GM12872 (cell line): ENCODE measurements around the gene GPR183.
A peak's percentile ranks its signal among the peaks of the same experiment; 100 is the strongest.

Experiments
- TF ChIP-seq, protein P1 (sequence below): IDR thresholded peaks from 3 replicates; pipeline ENCODE4 v1.5.1; 2011; ENCODE audit warnings: low read depth, mild to moderate bottlenecking, low read length, moderate library complexity; ENCODE audit not compliant: insufficient read depth

Gene GPR183

DNA sequence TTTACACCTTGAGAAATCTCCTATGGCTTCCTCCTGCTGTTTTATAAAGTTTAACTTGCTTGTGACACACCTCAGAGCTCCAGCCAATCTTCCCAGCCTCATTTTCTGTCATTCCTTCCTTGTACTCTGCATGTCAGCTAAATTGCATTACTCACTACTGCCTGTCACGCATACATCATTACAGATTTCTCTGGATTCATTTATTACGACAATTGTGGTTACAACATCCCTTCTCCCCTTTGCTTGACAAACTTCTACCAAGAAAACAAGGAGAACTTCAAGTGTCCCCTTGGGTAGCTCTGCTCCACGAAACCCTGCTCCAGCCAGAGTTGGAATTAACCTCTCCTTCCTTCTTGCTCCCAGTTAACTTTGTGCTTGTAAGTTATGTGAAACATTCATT lies 27.0 kb downstream of the GPR183 start:
- TF ChIP-seq, protein P1, sequence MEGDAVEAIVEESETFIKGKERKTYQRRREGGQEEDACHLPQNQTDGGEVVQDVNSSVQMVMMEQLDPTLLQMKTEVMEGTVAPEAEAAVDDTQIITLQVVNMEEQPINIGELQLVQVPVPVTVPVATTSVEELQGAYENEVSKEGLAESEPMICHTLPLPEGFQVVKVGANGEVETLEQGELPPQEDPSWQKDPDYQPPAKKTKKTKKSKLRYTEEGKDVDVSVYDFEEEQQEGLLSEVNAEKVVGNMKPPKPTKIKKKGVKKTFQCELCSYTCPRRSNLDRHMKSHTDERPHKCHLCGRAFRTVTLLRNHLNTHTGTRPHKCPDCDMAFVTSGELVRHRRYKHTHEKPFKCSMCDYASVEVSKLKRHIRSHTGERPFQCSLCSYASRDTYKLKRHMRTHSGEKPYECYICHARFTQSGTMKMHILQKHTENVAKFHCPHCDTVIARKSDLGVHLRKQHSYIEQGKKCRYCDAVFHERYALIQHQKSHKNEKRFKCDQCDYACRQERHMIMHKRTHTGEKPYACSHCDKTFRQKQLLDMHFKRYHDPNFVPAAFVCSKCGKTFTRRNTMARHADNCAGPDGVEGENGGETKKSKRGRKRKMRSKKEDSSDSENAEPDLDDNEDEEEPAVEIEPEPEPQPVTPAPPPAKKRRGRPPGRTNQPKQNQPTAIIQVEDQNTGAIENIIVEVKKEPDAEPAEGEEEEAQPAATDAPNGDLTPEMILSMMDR = no peak

DNA sequence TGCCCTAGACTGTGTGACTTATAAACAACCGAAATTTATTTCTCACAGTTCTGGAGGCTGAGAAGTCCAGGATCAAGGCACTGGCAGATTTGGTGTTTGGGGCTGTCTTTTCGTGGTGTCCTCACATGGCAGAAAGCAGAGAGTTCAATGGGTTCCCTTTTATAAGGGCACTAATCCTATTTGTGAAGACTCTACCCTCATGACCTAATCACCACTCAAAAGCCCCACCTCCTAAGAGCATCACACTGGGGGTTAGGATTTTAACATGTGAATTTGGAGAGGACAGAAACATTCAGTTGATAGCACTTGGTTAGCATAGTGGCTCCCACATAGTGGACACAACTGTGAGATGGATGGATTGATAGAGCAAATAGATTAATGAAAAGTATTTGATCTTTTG lies 27.6 kb downstream of the GPR183 start:
- TF ChIP-seq, protein P1 = no peak

DNA sequence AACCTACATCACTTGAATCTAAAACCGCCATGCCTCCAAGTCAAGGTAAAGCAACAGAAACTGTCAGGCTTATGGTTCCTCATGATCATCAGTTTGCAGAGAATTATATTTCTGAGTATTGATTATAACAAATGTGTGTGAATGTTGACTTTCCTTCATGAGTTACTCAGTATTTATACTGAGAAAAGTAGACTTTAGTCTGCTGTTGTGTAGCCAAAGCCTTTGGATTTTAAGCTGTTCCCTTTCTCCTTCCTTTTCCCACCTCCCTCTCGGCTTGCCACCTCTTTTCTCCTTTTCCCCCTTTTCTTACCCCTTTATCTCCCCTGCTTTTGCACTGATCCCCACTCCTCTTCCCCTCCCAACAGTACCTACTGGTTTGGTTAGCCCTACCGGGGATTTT lies 28.4 kb downstream of the GPR183 start:
- TF ChIP-seq, protein P1 = no peak

DNA sequence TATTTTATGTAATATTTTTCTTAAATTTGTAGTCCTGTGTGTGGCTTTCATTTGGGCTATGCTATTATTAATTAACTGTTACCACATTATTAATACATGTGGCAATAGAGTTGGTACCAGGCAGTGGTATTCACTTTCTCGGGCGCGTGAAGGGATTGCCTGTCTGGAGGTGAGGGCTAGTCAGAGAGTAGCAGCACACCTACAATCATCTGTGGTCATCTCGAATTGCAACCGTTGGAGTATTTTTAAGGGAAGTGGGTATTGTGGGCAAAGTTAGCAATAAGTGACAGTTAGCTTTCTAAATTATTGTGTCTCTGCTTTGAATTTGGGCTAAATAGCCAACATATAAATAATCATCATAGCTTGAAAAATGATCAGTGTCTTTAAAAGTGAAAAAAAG lies 29.0 kb downstream of the GPR183 start:
- TF ChIP-seq, protein P1 = no peak

DNA sequence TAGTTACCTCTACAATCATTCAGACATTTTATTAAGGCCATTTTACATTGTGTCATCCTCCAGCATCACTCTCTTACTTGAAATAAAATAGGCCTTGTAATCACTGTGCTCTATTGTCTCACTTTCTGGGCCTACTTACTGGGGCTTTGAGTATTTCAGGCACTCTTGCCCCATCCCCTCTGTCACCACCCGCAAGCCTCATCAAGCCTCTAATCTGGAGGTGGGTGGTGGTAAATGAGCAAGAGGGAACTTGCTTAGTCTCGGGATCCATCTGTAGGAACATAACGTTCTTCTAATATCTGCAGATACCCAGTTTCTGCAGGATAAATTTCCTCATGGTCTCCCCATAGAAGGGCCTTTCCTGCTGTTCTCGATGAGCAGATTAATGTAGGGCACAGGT lies 29.6 kb downstream of the GPR183 start:
- TF ChIP-seq, protein P1 = no peak

DNA sequence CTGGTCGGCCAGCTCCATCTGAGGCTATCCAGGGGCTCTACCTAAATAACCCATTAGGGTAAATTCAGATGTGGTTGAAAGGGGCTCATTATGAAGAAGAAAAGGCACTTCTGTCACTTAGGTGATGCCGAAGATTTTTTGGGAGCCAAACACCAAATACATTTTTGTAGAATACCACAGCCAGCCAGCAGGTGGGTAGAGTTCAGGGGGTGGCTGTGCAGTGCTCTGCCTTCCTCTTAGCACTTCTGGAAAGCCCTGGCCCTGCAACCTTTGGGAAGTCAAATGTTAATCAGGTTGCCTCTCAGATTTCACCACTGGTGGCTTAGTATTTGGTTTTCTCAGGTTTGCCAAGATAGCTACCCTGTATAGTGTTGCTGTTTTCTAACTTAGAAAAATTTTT lies 30.5 kb downstream of the GPR183 start:
- TF ChIP-seq, protein P1 = peak; percentile 19; the same call in 1 of the 3 replicates

DNA sequence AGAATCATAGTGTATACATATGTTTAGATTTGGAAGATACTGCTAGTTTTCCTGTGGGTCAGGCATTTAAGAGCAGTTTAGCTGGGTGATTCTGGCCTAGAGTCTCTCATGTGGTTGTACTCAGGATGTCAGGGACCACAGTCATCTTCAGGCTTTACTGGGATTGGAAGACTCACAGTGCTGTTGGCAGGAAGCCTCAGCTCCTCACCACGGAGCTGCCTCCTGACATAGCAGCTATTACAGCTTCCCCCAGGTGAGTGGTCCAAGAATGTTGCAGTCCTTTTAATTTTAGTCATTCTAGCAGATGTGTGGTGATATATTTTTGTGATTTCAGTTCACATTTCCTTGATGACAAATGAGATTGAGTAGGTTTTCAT lies 32.1 kb downstream of the GPR183 start:
- TF ChIP-seq, protein P1 = no peak

DNA sequence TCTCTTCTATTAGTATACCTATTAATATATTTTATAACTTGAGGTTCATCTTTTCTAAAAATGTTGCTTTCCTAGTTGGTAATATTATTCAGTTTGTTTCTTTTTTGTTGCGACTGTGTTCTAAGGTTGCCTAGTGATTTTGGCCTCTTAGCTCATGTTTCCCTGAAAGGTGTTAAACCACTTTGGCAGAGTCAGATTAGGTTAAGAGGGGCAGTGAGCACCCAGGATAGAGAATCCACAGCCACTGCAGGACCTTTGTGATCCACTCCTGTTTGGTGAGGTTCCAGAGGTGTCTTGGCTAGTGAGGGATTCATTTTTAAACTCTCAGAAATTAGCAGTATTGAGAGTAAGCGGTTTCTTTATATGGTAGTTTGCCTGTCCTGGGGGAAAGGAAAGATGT lies 34.1 kb downstream of the GPR183 start:
- TF ChIP-seq, protein P1 = no peak
